AG09319 (cell line): ENCODE results near the gene BICD2.

Experiments
- DNase-seq: peaks from one replicate; pipeline ENCODE4 v3.0.0-alpha.2; 2010; ENCODE audit warnings: low read depth; ENCODE audit errors: extremely low read depth
- CTCF ChIP-seq: IDR thresholded peaks from 2 replicates; pipeline ENCODE4 v1.5.1; 2011; ENCODE audit warnings: low read depth, mild to moderate bottlenecking, inconsistent platforms, low read length, moderate library complexity

BICD2 gene

DNA sequence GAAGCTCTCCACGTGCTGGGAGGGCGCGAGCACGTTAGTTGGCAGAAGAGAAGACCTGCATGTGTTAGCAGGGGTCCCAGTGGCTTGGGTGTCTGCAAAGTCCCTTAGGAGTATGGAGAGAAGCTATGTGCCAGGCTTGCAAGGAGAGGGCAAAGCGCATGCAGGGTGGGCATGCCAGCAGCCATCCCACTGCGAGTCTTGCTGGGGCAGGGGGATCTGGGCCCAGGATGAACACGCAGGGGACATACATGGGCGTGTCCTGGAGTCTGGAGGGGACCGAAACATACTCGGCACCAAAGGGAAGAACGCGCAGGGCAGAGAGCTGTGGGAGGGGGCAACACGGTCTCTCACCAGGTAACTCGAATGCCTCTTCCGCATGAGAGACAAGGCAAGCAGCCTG, 51.1 kb downstream of the BICD2 start:
- TF ChIP-seq CTCF: no peak
- no peak for DNase-seq

GRCh38 chr9:92712767-92713166, 51.9 kb downstream of the BICD2 start:
- TF ChIP-seq CTCF: no peak
- no peak for DNase-seq

GRCh38 chr9:92711844-92712243, 52.8 kb downstream of the BICD2 start:
- no peak for TF ChIP-seq CTCF
- no peak for DNase-seq

GRCh38 chr9:92711146-92711545, 53.5 kb downstream of the BICD2 start:
- TF ChIP-seq CTCF: no peak
- DNase-seq: no peak

DNA sequence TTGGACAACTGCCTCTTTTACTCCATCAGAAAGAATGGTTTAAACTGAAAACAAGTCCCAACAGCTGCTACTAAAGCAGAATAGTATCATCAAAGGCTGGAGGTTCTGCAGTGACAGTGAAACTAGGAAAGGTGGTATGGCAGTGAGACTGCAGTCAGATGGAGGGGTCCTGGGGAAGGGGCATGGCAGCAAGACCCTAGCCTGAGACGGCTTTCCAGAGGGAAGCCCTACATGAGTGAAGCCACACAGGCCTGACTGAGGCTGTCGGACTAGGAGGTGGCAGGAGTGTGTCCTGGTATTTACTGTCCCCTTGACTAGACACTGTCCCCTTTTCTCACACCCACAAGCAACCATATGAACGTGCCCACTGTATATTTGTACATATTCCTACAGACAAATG, 54.3 kb downstream of the BICD2 start:
- no peak for DNase-seq
- TF ChIP-seq CTCF: no peak

DNA sequence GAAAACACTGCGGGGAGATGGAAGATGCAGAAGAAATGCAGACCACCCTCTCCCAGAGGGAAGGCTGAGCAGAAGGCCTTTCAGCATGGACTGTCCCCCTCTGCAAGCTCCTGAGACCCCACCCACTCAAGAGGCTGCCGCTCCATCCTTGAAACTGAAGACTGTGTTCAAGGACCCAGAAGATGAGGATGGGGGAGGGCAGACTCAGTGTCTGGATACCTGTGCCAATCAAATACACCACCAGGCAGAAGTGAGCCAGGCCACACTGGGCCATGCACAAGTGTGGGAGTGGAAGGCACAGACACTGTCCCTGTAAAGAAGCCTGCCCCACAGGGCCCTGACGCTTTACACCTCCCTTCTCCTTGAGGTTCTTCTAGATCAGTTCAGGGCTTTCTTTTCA, 54.7 kb downstream of the BICD2 start:
- TF ChIP-seq CTCF: no peak
- DNase-seq: no peak

GRCh38 chr9:92709240-92709639, 55.4 kb downstream of the BICD2 start:
- no peak for DNase-seq
- no peak for TF ChIP-seq CTCF

DNA sequence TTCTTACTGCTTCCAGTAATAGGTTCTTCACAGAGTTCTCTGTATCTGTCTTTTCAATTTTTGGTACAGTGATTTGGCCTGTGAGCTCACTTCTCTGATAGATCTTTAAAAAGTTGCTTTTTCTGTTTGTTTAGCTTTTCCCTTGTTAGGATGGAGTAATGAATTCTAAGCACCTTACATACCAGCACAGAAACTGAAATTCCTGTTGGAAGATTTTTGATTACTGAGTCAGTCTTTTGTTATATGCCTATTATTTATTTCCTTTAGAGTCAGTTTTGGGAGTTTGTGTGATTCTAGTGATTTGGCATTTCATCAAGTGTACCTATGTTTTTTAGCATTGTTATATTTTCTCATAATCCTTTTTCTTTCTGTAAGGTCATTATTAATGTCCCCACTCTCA, 57.1 kb downstream of the BICD2 start:
- no peak for TF ChIP-seq CTCF
- DNase-seq: no peak
